ENCODE results near the gene PIGU. TPM values are rescaled to one million over a fixed set of nuclear protein-coding genes. Genes with fewer than 3 reads are reported as not detected.

The PIGU gene
- total and polyA plus RNA-seq, 2 of the 13 experiments (the other 11 are each of a cell fraction or from before 2014, with no cell fraction given) = 45.5 to 231 TPM

GRCh38 chr20:34522969-34523871 lies 153.7 kb downstream of the PIGU start:
- Histone ChIP-seq H3K36me3 (replicated peaks in 1 of 2; ENCODE audit: control insufficient read depth in 1 of 2, insufficient read depth in 2 of 2, low read length in 2 of 2) (peaks cover 12 to 31% of the 10 kb centered on the region in 2 experiments), H3K4me3 (replicated peaks in 1 of 3; ENCODE audit: insufficient read depth in 1 of 3, low read depth in 2 of 3, low read length in 3 of 3) (no peak overlapping the region), H3K27me3 (ENCODE audit: control insufficient read depth in 1 of 2, insufficient read depth in 2 of 2, low read length in 2 of 2) (no peaks in the 10 kb centered on the region), H4K20me1 (ENCODE audit: insufficient read depth, low read length) (peaks cover 42% of the 10 kb centered on the region), H3K27ac (ENCODE audit: extremely low read length, insufficient read depth, low read length) (peak overlapping the region; percentile 19), H3K79me2 (ENCODE audit: insufficient read depth, low read length) (peaks cover 78% of the 10 kb centered on the region), H3K9ac (ENCODE audit: insufficient read depth, low read depth, low read length) (no peak overlapping the region), H2AFZ (ENCODE audit: low read length) (no peak overlapping the region), H3K4me1 (ENCODE audit: insufficient read depth, low read length) (peaks cover 67% of the 10 kb centered on the region), H3K4me2 (ENCODE audit: low read depth, low read length) (peak overlapping the region; percentile 26), H3K9me3 (ENCODE audit: low read length) (no peaks in the 10 kb centered on the region)
- in situ Hi-C loops (cut with HindIII; ENCODE audit: extremely low pct_ligation_motif_present, low pct_unique_long_range_greater_than_20kb) (no loop called here), intact Hi-C loops (cut with micrococcal nuclease; ENCODE audit: unreplicated experiment) (loop anchor here (1.0 kb wide), 2 partner anchors 211 to 333 kb away; no protein-coding TSS in a partner anchor)
- CTCF ChIA-PET (ENCODE audit: low intra/inter-chr PET ratio, low total read pairs) = interaction anchor here (0.7 to 2.0 kb wide), 3 partner anchors 47 to 333 kb away, joined by 4 to 23 read pairs (median 7); no protein-coding TSS in a partner anchor
- BruUV-seq (replicated peaks) = no TSS peak
- peak; percentile 89 for FAIRE-seq
- peak; percentile 83 for DNase-seq (ENCODE audit: low spot score)
- peak; percentile 83 for ATAC-seq
- WGBS (ENCODE audit: low lambda C conversion rate) = 50% methylated on average over 17 of the region's 17 CpGs
- POLR2A ChIA-PET = interaction anchor here (0.9 to 1.9 kb wide), 8 partner anchors 11 to 268 kb away, joined by 3 to 13 read pairs (median 6); partner anchors contain the start of genes AHCY and ITCH
- TF ChIP-seq ZNF124 (CRISPR knock-in tag; IDR thresholded peaks at IDR 0.05) (peak; percentile 63; the same call in 1 of the 2 replicates), SIN3A (IDR thresholded peaks at IDR 0.05; ENCODE audit: borderline replicate concordance, low read depth, low read length) (0 out of 2 replicates have a peak, but pooled peaks have one; percentile 46), ATF1 (CRISPR knock-in tag; IDR thresholded peaks at IDR 0.05) (no peak), ISX (CRISPR knock-in tag; conservative IDR thresholded peaks at IDR 0.05) (no peak), ZNF788 (CRISPR knock-in tag; IDR thresholded peaks at IDR 0.05; ENCODE audit: borderline replicate concordance) (no peak), ZNF224 (CRISPR knock-in tag; IDR thresholded peaks at IDR 0.05) (peak; percentile 35; the same call in 1 of the 2 replicates), HINFP (CRISPR knock-in tag; IDR thresholded peaks at IDR 0.05; ENCODE audit: low read depth) (0 out of 2 replicates have a peak, but pooled peaks have one; percentile 47), ZC3H13 (CRISPR knock-in tag; IDR thresholded peaks at IDR 0.05) (no peak), KDM6A (CRISPR knock-in tag; IDR thresholded peaks at IDR 0.05; ENCODE audit: low read depth) (no peak), ZSCAN5A (CRISPR knock-in tag; IDR thresholded peaks at IDR 0.05; ENCODE audit: borderline replicate concordance) (no peak), ZNF496 (CRISPR knock-in tag; IDR thresholded peaks at IDR 0.05; ENCODE audit: insufficient replicate concordance) (no peak), ZNF335 (CRISPR knock-in tag; IDR thresholded peaks at IDR 0.05) (no peak), POLR2A (IDR thresholded peaks at IDR 0.05; ENCODE audit: insufficient read depth in 1 of 2, low read depth in 2 of 2, low read length in 2 of 2) (no peak), PCBP2 (optimal IDR thresholded peaks at IDR 0.05; ENCODE audit: low read depth, low read length, poor library complexity, severe bottlenecking) (no peak), ZNF639 (CRISPR knock-in tag; conservative IDR thresholded peaks at IDR 0.05) (no peak), CREBL2 (CRISPR knock-in tag; IDR thresholded peaks at IDR 0.05; ENCODE audit: borderline replicate concordance) (no peak), TOE1 (CRISPR knock-in tag; IDR thresholded peaks at IDR 0.05) (no peak; the same call in 1 of the 2 replicates), NFYB (CRISPR knock-in tag; IDR thresholded peaks at IDR 0.05) (no peak), ZNF235 (CRISPR knock-in tag; IDR thresholded peaks at IDR 0.05; ENCODE audit: borderline replicate concordance) (peak; percentile 63; the same call in 1 of the 2 replicates), ZNF430 (CRISPR knock-in tag; IDR thresholded peaks at IDR 0.05) (0 out of 2 replicates have a peak, but pooled peaks have one; percentile 26)
